ENCODE results near the gene CCL16.
"Not testable (repeated sequence)": the region's sequence is repeated elsewhere in the genome, so short reads cannot be mapped to it uniquely, and the experiment has no call there.

Gene CCL16

DNA sequence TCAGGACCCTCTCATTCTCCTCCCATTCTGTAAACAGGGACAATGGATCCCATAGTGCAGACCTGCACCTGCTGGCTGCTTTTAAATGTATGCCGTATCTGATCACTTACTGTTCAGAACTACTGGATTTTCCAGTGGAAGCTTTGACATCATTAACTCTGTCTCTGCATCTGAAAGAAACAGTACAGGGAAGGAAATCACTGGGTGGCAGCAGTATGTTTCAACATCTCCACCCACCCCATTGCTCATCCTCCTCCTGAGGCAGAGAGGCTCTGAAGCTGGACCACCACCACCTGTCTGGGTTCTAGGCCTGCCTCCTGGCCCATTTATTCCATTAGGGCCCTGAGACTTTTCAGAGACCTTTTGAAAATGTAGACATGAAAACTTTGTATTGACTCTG is 17.5 kb upstream of the CCL16 start:
- Histone ChIP-seq H3K27me3 (ENCODE audit: insufficient read depth, poor library complexity, severe bottlenecking) (no peaks in the 10 kb centered on the region), H3K4me3 (replicated peaks; ENCODE audit: insufficient read depth, low read length) (no peak overlapping the region), H3K27ac (replicated peaks) (no peak overlapping the region)
- DNase-seq (ENCODE audit: low read depth in 1 of 2, low spot score in 1 of 2): no peak
- TF ChIP-seq, protein P1, sequence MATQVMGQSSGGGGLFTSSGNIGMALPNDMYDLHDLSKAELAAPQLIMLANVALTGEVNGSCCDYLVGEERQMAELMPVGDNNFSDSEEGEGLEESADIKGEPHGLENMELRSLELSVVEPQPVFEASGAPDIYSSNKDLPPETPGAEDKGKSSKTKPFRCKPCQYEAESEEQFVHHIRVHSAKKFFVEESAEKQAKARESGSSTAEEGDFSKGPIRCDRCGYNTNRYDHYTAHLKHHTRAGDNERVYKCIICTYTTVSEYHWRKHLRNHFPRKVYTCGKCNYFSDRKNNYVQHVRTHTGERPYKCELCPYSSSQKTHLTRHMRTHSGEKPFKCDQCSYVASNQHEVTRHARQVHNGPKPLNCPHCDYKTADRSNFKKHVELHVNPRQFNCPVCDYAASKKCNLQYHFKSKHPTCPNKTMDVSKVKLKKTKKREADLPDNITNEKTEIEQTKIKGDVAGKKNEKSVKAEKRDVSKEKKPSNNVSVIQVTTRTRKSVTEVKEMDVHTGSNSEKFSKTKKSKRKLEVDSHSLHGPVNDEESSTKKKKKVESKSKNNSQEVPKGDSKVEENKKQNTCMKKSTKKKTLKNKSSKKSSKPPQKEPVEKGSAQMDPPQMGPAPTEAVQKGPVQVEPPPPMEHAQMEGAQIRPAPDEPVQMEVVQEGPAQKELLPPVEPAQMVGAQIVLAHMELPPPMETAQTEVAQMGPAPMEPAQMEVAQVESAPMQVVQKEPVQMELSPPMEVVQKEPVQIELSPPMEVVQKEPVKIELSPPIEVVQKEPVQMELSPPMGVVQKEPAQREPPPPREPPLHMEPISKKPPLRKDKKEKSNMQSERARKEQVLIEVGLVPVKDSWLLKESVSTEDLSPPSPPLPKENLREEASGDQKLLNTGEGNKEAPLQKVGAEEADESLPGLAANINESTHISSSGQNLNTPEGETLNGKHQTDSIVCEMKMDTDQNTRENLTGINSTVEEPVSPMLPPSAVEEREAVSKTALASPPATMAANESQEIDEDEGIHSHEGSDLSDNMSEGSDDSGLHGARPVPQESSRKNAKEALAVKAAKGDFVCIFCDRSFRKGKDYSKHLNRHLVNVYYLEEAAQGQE (IDR thresholded peaks at IDR 0.05; ENCODE audit: insufficient replicate concordance, low read depth): no peak
- TF ChIP-seq GABPA (IDR thresholded peaks at IDR 0.05; ENCODE audit: low read depth): no peak
- TF ChIP-seq POLR2AphosphoS5 (IDR thresholded peaks at IDR 0.05; ENCODE audit: low read depth): no peak
- TF ChIP-seq, protein P2, sequence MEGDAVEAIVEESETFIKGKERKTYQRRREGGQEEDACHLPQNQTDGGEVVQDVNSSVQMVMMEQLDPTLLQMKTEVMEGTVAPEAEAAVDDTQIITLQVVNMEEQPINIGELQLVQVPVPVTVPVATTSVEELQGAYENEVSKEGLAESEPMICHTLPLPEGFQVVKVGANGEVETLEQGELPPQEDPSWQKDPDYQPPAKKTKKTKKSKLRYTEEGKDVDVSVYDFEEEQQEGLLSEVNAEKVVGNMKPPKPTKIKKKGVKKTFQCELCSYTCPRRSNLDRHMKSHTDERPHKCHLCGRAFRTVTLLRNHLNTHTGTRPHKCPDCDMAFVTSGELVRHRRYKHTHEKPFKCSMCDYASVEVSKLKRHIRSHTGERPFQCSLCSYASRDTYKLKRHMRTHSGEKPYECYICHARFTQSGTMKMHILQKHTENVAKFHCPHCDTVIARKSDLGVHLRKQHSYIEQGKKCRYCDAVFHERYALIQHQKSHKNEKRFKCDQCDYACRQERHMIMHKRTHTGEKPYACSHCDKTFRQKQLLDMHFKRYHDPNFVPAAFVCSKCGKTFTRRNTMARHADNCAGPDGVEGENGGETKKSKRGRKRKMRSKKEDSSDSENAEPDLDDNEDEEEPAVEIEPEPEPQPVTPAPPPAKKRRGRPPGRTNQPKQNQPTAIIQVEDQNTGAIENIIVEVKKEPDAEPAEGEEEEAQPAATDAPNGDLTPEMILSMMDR (IDR thresholded peaks at IDR 0.05; ENCODE audit: insufficient read depth, low read length): no peak
- no peak for TF ChIP-seq SPI1 (IDR thresholded peaks at IDR 0.05; ENCODE audit: borderline replicate concordance, low read depth)

DNA sequence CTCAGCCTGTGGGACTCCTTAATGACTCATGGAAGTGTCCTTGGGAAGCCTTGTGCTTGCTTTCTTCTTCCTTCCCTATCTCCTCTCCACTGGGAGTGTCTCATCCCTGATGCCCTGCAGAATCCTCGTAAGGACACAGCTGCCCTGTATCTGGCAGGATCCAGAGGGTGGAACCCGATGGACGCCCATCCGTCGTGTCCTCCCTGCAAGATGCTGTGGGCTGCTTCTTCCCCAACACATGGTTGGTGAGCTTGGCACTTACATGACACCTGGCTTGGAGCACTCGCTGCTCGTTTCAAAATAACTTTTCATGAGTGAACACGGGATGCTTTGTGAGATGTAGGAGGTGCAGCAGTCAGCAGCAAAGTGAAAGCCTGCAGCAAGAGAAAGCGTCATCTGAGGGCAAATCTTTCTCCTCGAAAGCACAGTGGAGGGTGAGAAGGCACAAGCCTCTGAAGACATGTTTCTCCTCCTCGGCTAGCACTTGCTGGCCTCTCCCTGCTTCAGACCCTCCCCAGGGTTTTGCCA is 16.8 kb upstream of the CCL16 start:
- no peak overlapping the region for H3K27ac ChIP-seq (replicated peaks)

DNA sequence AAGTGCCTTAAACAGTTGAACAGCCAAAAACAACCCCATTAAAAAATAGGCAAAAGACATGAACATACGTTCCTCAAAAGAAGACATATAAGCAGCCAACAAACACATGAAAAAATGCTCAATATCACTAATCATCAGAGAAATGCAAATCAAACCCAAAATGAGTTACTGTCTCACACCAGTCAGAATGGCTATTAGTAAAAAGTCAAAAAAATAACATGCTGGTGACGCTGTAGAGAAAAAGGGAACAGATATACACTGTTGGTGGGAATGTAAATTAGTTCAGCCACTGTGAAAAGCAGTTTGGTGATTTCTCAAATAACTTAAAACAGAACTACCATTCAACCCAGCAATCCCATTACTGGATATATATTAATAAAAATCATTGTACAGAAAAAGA is 14.0 kb upstream of the CCL16 start:
- H3K4me3 ChIP-seq (replicated peaks; ENCODE audit: insufficient read depth, low read length); H3K27ac ChIP-seq (replicated peaks): not testable (repeated sequence)

More for the DNA sequence above, 16.8 kb upstream of the CCL16 start:
- DNase-seq (ENCODE audit: low read depth in 1 of 2, low spot score in 1 of 2): no peak
- TF ChIP-seq, protein P2 (IDR thresholded peaks at IDR 0.05; ENCODE audit: insufficient read depth, low read length): no peak
- TF ChIP-seq SPI1 (IDR thresholded peaks at IDR 0.05; ENCODE audit: borderline replicate concordance, low read depth) (no peak), GABPA (IDR thresholded peaks at IDR 0.05; ENCODE audit: low read depth) (no peak), POLR2AphosphoS5 (IDR thresholded peaks at IDR 0.05; ENCODE audit: low read depth) (no peak)
- TF ChIP-seq, protein P1 (IDR thresholded peaks at IDR 0.05; ENCODE audit: insufficient replicate concordance, low read depth): no peak
- Histone ChIP-seq H3K4me3 (replicated peaks; ENCODE audit: insufficient read depth, low read length) (no peak overlapping the region), H3K27me3 (ENCODE audit: insufficient read depth, poor library complexity, severe bottlenecking) (no peaks in the 10 kb centered on the region)

DNA sequence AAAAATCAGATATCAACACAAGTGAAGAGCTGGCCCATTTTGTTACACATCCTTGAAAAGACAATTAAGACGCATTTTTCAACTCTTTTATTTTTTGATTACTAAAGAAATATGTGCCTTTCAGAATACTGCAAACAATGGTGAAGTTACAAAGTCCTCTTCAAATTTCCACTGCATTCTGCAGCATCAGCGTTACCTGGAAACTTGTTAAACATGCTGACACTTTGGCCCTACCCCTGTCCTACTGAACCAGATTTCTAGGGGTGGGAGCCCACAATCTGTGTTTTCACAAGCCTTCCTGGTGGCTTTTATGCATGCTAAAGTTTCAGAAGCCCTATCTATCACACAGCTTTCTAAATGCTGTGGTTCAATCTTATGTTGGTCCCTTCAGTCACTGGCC is 9.8 kb upstream of the CCL16 start:
- no peak overlapping the region for H3K27ac ChIP-seq (replicated peaks)
- no peak overlapping the region for H3K4me3 ChIP-seq (replicated peaks; ENCODE audit: insufficient read depth, low read length)
- no peak for TF ChIP-seq POLR2AphosphoS5 (IDR thresholded peaks at IDR 0.05; ENCODE audit: low read depth)
- TF ChIP-seq, protein P1 (IDR thresholded peaks at IDR 0.05; ENCODE audit: insufficient replicate concordance, low read depth): no peak
- TF ChIP-seq, protein P2 (IDR thresholded peaks at IDR 0.05; ENCODE audit: insufficient read depth, low read length): no peak
- TF ChIP-seq GABPA (IDR thresholded peaks at IDR 0.05; ENCODE audit: low read depth): no peak
- no peak for TF ChIP-seq SPI1 (IDR thresholded peaks at IDR 0.05; ENCODE audit: borderline replicate concordance, low read depth)
- H3K27me3 ChIP-seq (ENCODE audit: insufficient read depth, poor library complexity, severe bottlenecking): no peaks in the 10 kb centered on the region
- DNase-seq (ENCODE audit: low read depth in 1 of 2, low spot score in 1 of 2): no peak

More for the DNA sequence above, 14.0 kb upstream of the CCL16 start:
- H3K27me3 ChIP-seq (ENCODE audit: insufficient read depth, poor library complexity, severe bottlenecking); DNase-seq (ENCODE audit: low read depth in 1 of 2, low spot score in 1 of 2): not testable (repeated sequence)
